ENCODE data around the gene CIB4.

Gene CIB4

DNA sequence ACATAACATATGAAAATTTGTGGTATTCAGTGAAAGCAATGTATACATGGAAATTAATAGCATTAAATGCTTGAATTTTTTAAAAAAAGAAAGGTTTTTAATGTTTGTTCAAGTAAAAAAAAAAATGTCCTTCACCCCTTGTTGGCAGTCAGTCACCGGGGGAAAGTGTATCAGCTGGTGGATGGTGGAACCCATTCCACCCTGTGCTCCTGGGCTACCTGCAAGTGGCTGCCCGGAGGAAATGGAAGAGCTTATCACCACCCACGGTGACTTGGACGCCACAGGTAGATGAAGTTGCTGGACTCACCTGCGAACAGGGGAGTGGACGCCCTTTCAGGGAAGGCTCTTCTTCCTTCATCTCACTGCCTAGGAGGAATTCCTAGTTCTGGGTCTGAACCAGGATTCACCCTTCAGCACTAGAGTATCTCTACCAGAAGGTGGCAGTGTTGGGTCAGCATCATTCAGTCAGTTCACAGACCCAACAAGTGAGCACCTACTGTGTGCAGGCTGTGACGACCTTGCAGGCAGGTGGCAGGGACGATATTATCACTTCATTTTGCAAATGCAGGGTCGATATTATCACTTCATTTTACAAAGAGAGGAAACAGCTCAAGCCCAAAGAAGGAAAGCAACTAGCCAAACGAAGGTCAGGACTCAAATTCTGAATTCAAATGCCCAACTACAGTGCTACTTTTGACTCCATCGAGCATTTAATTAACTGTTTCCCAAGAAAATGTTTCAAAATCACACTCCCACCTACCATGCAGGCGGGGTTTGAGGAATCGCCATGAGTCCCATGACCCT, 35.8 kb downstream of the CIB4 start:
- H3K27ac Mint-ChIP-seq, result no peak overlapping the region
- H3K36me3 Mint-ChIP-seq (ENCODE audit: low read depth), result no peaks in the 10 kb centered on the region
- no peaks in the 10 kb centered on the region for H3K9me3 Mint-ChIP-seq
- ATAC-seq (no peak), DNase-seq (peak; percentile 31)
- H3K27me3 Mint-ChIP-seq, result peaks cover 24% of the 10 kb centered on the region
- H3K4me3 Mint-ChIP-seq, result no peak overlapping the region
- peaks cover 21% of the 10 kb centered on the region for H3K4me1 Mint-ChIP-seq

DNA sequence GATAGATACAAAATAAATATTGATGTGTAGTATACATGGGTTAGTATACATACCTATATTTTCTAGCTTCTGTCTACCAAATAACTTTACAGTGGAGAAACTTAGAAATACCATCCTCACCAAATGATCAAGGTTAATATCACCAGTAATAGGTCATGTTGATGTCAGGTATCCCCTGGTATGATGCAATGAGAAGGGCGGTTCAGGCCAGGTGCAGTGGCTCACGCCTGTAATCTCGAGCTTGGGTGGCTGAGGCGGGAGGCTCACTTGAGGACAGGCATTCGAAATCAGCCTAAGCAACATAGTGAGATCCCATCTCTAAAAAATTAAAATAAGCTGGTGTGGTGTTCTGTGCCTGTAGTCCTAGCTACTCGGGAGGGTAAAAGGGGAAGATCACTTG, 38.6 kb downstream of the CIB4 start:
- Mint-ChIP-seq H3K27me3 (peaks cover 29% of the 10 kb centered on the region), H3K4me3 (no peak overlapping the region), H3K36me3 (ENCODE audit: low read depth) (no peaks in the 10 kb centered on the region), H3K9me3 (no peaks in the 10 kb centered on the region), H3K4me1 (no peaks in the 10 kb centered on the region), H3K27ac (no peak overlapping the region)
- DNase-seq, result no peak
- ATAC-seq, result no peak

DNA sequence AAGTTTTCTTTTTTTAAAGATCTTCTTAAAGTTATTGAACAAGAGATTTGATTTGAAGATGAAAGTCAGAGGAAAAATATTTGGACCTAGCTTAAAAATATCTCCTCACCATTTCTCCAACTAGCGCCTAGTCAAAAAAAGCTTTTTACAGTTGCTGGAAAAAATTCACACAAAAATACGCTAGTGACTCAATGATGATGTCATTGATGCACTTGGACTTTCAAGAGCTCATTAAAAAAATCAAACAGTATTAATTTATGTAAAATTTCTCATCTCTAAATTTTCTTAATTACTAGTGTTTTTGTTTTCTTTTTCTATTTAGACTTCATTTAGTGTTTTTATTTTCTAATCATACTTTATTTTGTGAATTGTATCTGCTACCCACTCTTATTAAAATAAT, 41.8 kb downstream of the CIB4 start:
- H3K4me1 Mint-ChIP-seq, result peaks cover 7% of the 10 kb centered on the region
- H3K27me3 Mint-ChIP-seq, result peaks cover 36% of the 10 kb centered on the region
- no peaks in the 10 kb centered on the region for H3K9me3 Mint-ChIP-seq
- no peaks in the 10 kb centered on the region for H3K36me3 Mint-ChIP-seq (ENCODE audit: low read depth)
- H3K4me3 Mint-ChIP-seq, result no peak overlapping the region
- ATAC-seq (no peak), DNase-seq (no peak)
- no peak overlapping the region for H3K27ac Mint-ChIP-seq

DNA sequence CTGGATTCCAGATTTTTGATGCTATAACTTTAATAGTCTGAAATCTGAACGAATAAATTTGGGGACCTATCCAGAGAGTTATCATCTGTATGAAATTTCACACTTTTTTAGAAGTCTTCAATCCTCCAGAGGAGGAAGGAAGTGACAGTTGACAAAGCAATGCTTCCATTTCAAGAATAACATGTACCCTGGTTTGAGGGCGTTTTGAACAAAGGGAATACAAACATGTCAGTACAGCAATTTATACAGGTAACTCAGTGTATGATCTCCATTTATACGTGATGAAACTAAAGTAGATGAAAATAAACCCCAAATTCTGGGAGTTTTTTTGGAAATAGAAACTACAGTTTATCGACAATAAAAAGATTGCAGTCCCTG, 42.2 kb downstream of the CIB4 start:
- DNase-seq, result no peak
- ATAC-seq, result no peak
- Mint-ChIP-seq H3K4me3 (no peak overlapping the region), H3K27me3 (peaks cover 37% of the 10 kb centered on the region), H3K27ac (no peak overlapping the region), H3K4me1 (peaks cover 7% of the 10 kb centered on the region), H3K36me3 (ENCODE audit: low read depth) (no peaks in the 10 kb centered on the region), H3K9me3 (no peaks in the 10 kb centered on the region)

DNA sequence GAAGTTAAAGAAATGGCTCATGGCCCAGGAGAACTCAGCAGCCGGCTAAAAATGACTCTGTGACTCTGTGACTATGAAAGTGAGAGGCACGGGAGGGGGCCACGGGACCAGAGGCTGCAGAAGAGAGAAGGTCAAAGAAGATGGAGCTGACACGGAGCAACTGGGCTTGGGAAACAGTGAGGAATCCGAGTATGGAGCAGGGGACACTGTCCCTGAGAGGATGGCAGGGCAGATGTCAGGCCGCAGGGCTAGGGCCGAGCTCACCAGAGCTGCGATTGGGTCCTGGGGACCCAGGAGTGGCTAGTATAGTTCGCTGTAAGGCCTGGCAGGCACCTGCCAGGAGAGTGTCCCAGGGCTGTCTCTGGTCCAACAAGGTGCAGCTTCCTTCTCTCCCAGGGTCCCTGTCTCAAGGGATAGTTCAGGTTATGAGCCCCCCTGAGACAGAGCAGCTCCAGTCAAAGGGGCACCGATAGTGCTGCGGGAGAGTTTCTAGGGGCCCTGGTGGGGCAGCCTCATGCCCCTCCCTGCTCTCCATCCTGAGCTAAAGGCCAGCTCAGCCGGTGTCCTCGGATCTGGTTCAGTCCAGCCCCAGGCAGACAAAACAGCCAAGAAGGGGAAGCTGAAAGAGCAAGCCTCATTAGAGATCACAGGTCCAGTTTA, 42.7 kb downstream of the CIB4 start:
- ATAC-seq (no peak), DNase-seq (no peak)
- no peaks in the 10 kb centered on the region for H3K36me3 Mint-ChIP-seq (ENCODE audit: low read depth)
- no peak overlapping the region for H3K27ac Mint-ChIP-seq
- H3K4me1 Mint-ChIP-seq, result peaks cover 7% of the 10 kb centered on the region
- no peak overlapping the region for H3K4me3 Mint-ChIP-seq
- no peaks in the 10 kb centered on the region for H3K9me3 Mint-ChIP-seq
- peaks cover 38% of the 10 kb centered on the region for H3K27me3 Mint-ChIP-seq

DNA sequence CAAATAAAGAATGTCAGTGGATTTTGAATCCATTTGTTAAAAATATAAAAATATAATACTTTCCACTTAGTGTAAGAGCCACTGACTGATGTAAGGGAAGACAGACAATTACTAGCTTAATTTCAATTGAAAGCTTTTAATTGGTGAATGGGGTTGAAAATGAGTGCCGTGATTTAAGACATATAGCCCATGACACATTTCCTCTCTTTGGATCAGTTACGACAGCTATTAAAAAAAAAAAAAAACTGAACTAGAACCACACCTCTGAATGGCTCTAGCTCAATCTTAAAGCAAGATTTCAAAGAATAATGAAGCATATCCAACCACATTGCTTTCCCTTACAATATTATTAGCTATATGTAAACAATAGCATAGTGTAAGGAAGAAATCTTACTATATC, 44.0 kb downstream of the CIB4 start:
- Mint-ChIP-seq H3K4me1 (peaks cover 12% of the 10 kb centered on the region), H3K4me3 (no peak overlapping the region), H3K9me3 (no peaks in the 10 kb centered on the region), H3K27ac (no peak overlapping the region), H3K27me3 (peaks cover 32% of the 10 kb centered on the region), H3K36me3 (ENCODE audit: low read depth) (no peaks in the 10 kb centered on the region)
- no peak for DNase-seq
- ATAC-seq, result no peak

DNA sequence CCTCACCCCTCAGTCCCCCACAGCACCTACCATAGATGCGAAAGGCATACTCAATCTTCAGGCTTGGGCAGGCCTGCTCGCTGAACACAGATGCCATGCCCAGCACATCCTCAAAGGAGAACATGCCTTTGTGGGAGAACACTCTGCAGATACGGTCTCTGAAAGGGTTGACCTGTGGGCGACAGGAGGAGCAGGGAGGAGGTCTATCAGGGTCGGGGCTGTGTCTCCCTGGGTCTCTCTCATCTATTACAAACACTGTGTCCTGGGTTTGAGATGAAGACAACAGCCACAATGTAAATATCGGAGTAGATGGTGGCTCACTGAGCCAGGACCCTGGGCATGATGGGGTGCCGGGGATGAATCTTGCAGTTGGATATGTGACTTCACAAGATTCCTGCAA, 46.0 kb downstream of the CIB4 start:
- no peak overlapping the region for H3K27ac Mint-ChIP-seq
- no peak for DNase-seq
- peaks cover 37% of the 10 kb centered on the region for H3K27me3 Mint-ChIP-seq
- H3K4me1 Mint-ChIP-seq, result peaks cover 25% of the 10 kb centered on the region
- H3K4me3 Mint-ChIP-seq, result no peak overlapping the region
- H3K36me3 Mint-ChIP-seq (ENCODE audit: low read depth), result no peaks in the 10 kb centered on the region
- H3K9me3 Mint-ChIP-seq, result no peaks in the 10 kb centered on the region
- no peak for ATAC-seq

DNA sequence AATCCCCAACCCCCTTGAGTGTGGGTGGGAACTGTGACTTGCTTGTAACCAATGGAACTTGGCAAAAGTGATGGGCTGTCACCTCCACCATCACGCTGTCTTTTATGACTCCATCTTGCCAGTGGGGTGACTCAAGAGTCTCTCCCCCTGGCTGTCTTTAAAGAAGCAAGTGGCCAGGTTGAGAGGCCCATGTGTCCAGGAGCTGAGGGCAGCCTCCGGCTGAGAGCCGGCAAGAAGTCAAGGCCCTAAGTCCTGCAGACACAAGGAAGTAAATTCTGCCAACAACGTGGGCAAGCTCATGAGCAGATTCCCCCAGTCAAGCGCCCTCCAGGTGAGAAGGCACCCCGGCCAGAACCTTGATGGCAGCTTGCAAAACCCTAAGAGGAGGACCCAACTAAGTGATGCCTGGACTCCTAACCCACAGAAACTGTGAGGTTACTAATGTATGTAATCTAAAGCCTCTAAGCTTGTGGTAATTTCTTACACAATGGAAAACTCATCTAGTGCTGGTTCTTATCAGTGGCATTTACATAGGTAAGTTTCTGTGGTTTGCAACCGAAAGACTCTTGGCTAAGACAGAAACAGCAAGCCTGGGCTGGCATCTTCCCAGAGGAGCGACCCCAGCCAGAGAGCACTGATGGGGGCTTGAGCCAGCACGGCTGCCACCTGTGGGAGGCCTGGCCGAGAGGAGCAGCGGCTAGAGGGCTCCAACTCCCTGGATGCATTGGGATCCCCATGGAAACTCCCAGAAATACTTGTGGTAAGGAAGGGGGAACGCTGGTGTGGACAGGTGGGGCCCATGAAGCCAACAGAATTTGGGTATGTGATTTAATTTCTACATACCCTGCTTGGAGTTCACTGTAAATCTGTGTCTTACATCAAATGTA, 49.3 kb downstream of the CIB4 start:
- ATAC-seq (peak; percentile 78), DNase-seq (peak; percentile 15)
- Mint-ChIP-seq H3K9me3 (no peaks in the 10 kb centered on the region), H3K36me3 (ENCODE audit: low read depth) (no peaks in the 10 kb centered on the region), H3K27ac (peak overlapping the region; percentile 65), H3K27me3 (peaks cover 37% of the 10 kb centered on the region), H3K4me3 (no peak overlapping the region), H3K4me1 (peaks cover 25% of the 10 kb centered on the region)

DNA sequence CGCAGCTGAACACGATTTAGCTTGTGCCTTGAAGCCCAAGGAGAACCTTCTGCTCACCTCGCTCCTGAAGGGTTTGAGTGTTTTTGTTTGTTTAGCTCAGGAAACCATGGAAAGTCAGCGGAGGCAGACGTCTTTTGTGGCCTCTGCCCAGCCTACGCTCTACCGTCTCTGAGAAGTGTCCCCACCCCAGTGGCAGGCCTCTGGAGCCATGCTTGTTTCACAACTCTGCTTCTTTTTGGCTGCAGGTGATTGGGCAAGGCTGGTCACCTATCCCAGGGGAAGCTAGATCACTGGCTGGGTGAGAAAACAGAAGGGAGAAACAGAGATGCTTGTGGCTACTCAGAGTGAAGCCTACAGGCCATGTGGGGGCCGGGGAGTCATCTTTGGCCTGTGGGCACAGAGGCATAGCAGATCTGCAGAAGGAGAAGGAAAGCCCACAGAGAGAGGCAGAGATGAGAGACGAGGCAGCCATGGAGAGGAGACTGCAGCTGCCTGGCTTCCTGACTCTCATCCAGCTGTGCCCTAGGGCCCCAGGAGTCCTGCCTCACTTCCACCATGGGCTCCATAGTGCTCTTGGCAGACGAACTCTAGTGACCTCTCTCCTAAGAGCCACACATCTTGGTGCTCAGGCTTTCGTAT, 50.1 kb downstream of the CIB4 start:
- no peaks in the 10 kb centered on the region for H3K9me3 Mint-ChIP-seq

DNA sequence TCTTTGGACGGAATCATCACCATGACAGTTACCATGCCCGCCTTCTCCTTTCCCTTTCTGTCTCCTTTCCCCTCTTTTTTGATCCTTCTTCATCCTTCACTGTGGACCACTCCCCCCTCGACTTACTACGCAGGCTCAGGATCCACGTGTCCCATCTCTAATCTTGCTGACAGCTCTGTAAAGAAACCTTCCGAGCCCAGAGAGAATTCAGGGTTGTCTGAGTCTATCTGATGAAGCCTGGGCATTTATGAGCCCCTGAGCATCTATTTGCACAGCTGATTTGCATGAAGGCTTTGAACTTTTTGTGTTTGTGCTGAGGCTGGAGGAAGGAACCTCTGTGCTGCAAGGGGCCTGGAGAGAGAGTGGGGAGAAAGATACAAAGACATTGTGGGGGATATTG, 50.7 kb downstream of the CIB4 start:
- ATAC-seq, result no peak
- DNase-seq, result no peak
- no peak overlapping the region for H3K4me3 Mint-ChIP-seq
- H3K27me3 Mint-ChIP-seq, result peaks cover 45% of the 10 kb centered on the region
- no peaks in the 10 kb centered on the region for H3K36me3 Mint-ChIP-seq (ENCODE audit: low read depth)
- H3K9me3 Mint-ChIP-seq, result no peaks in the 10 kb centered on the region
- H3K4me1 Mint-ChIP-seq, result peaks cover 18% of the 10 kb centered on the region
- H3K27ac Mint-ChIP-seq, result no peak overlapping the region

More for the DNA sequence above, 50.1 kb downstream of the CIB4 start:
- peaks cover 22% of the 10 kb centered on the region for H3K4me1 Mint-ChIP-seq
- peaks cover 41% of the 10 kb centered on the region for H3K27me3 Mint-ChIP-seq
- ATAC-seq, result no peak
- no peak overlapping the region for H3K4me3 Mint-ChIP-seq
- H3K27ac Mint-ChIP-seq, result peak overlapping the region; percentile 65
- H3K36me3 Mint-ChIP-seq (ENCODE audit: low read depth), result no peaks in the 10 kb centered on the region
- no peak for DNase-seq

DNA sequence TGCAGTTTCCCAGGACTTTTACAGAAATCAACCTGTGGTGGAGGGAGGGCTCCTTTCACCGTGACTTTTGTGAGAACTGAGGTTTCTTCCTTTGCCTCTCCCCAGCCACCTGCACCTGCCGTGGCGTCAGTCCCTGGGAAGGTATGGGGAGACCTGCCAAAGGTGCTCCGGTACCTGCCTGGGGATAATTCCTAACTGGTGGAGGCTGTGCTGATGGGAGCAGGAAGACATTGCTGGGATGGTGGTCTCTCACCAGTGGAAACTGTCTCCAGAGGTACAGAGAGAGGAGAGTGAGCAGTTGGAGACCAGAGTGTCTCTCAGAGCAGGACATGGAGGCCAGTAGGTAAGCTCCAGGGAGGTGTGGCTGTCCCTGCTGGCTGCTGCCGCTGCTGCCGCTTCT, 52.6 kb downstream of the CIB4 start:
- Mint-ChIP-seq H3K27me3 (peaks cover 34% of the 10 kb centered on the region), H3K4me1 (peaks cover 18% of the 10 kb centered on the region), H3K4me3 (no peak overlapping the region), H3K9me3 (no peaks in the 10 kb centered on the region), H3K36me3 (ENCODE audit: low read depth) (no peaks in the 10 kb centered on the region), H3K27ac (no peak overlapping the region)
- DNase-seq (no peak), ATAC-seq (no peak)

DNA sequence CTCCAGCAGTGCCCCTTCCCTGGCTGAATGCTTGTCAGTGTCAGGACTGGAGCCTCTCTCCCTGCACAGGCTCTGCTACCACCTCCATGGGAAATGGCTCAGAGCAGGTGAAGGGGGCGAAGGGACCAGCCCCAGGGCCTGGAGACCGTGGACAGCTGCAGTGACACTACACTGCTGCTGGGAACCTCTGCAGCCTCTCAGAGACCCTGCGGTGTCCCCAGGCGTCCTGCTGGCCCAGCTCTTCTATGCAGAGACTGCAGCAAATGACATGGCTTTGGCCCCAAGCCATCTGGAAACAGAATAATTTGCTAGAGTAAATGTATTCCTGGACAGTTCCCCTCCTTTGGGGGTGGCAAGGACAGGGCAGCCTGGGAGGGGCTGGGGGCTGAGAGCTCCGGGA, 53.2 kb downstream of the CIB4 start:
- no peak for ATAC-seq
- Mint-ChIP-seq H3K4me1 (peaks cover 18% of the 10 kb centered on the region), H3K9me3 (no peaks in the 10 kb centered on the region), H3K27ac (no peak overlapping the region), H3K4me3 (no peak overlapping the region), H3K27me3 (peaks cover 33% of the 10 kb centered on the region), H3K36me3 (ENCODE audit: low read depth) (no peaks in the 10 kb centered on the region)
- DNase-seq, result no peak

DNA sequence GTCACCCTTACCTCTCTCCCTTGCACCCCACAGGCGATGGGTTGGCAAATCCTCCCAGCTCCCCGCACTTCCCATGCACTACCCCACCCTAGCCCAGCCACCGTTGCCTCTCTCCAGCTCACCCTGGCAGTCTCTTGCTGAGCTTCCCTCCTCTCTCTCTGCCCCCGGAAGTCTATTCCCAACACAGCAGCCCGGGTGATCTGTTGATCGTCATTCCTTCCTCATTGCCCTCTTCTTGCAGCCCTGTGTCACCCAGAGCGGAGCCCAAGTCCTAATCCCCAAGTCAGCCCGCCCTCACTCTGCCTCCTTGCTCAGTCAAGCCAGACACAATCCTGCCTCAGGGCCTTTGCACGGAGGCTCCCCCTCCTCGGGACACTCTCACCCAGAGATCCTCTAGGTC, 55.2 kb downstream of the CIB4 start:
- no peak overlapping the region for H3K4me3 Mint-ChIP-seq
- peaks cover 32% of the 10 kb centered on the region for H3K27me3 Mint-ChIP-seq
- H3K4me1 Mint-ChIP-seq, result peaks cover under 1% of the 10 kb centered on the region
- DNase-seq (no peak), ATAC-seq (no peak)
- H3K36me3 Mint-ChIP-seq (ENCODE audit: low read depth), result no peaks in the 10 kb centered on the region
- H3K27ac Mint-ChIP-seq, result no peak overlapping the region
- H3K9me3 Mint-ChIP-seq, result no peaks in the 10 kb centered on the region

DNA sequence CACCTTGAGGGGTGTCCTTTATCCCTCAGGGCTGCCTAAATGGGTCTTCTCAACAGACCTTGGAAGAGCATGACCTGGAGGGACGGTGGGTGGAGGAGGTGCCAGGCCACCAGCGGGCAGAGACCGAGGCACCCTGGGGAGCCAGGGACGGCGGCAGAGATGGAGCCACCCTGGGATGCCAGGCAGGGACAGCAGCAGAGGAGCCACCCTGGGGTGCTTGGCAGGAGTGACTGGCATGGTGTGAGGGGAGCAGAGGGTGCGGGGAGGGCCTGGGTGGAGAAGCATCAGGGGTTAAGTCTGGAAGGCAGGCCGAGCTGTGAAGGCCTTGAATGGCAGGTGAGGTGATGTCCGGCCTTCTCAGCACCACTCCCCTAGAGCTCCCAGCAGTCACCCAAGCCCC, 56.1 kb downstream of the CIB4 start:
- Mint-ChIP-seq H3K36me3 (ENCODE audit: low read depth) (no peaks in the 10 kb centered on the region), H3K9me3 (no peaks in the 10 kb centered on the region), H3K27ac (no peak overlapping the region), H3K4me3 (no peak overlapping the region), H3K4me1 (no peaks in the 10 kb centered on the region), H3K27me3 (peaks cover 23% of the 10 kb centered on the region)
- DNase-seq (no peak), ATAC-seq (no peak)

All from activated naive CD8-positive, alpha-beta T cell treated with anti-CD3 and anti-CD28 coated beads, Interleukin-2, amount 50 U/mL, for 24 hours (primary cell).